SK-N-SH (cell line): Measurements from ENCODE around the gene AGO4. TPM values are rescaled to one million over a fixed set of nuclear protein-coding genes. Genes with fewer than 3 reads are reported as not detected.

ENCODE experiments used
- CTCF ChIA-PET: fragments of 300-600, 350-600 bp; formaldehyde crosslinking; extraction: SDS; loops from one replicate; lab custom pipeline; 2021; lab: Yijun Ruan, JAX
- POLR2A ChIA-PET: fragments of 350-600 bp; sonication (Branson Sonifier 250); formaldehyde crosslinking; extraction: SDS; loops from one replicate; lab custom pipeline; 2020; ENCODE audit warnings: antibody characterized with exemption, inconsistent platforms; lab: Yijun Ruan, JAX
- DNase-seq: peaks from one replicate; pipeline ENCODE4 v3.0.0; 2012
- H2AFZ ChIP-seq: fragments of 200-600 bp; sonication (generic); 2 replicates; pipeline ENCODE4 v1.8.1; 2016; ENCODE audit warnings: antibody characterized with exemption, mild to moderate bottlenecking, low read depth
- H3F3A ChIP-seq: fragments of 200-600 bp; sonication (generic); replicated peaks from 2 replicates; pipeline ENCODE3; 2016; ENCODE audit warnings: antibody characterized with exemption, mild to moderate bottlenecking; ENCODE audit not compliant: insufficient read depth
- H3K27ac ChIP-seq, 2 experiments: fragments of 200-500 bp in 1 of 2; fragments of 200-600 bp in 1 of 2; sonication (Bioruptor generic) in 1 of 2; sonication (generic), shearing (Covaris generic) in 1 of 2; 2 replicates each; pipeline versions ENCODE4 v1.5.1 to v1.6.1; 2014 to 2016; ENCODE audit warnings: low read depth in 2 of 2, inconsistent platforms in 1 of 2, low read length in 1 of 2, mild to moderate bottlenecking in 1 of 2, mixed read lengths in 1 of 2
- H3K27me3 ChIP-seq: fragments of 200-600 bp; sonication (generic), shearing (Covaris generic); 2 replicates; pipeline ENCODE4 v1.6.1; 2016; ENCODE audit warnings: mixed run types; ENCODE audit not compliant: insufficient read depth
- H3K36me3 ChIP-seq, 2 experiments: fragments of 200-500 bp in 1 of 2; fragments of 200-600 bp in 1 of 2; sonication (Bioruptor generic) in 1 of 2; sonication (generic) in 1 of 2; replicated peaks in 1 of 2; 2 replicates each; pipeline versions ENCODE3 to v1.5.1; 2014 to 2016; ENCODE audit warnings: low read length in 1 of 2, mild to moderate bottlenecking in 1 of 2; ENCODE audit not compliant: insufficient read depth in 2 of 2, control insufficient read depth in 1 of 2
- H3K4me1 ChIP-seq, 2 experiments: fragments of 200-500 bp in 1 of 2; fragments of 200-600 bp in 1 of 2; sonication (Bioruptor generic) in 1 of 2; sonication (generic), shearing (Covaris generic) in 1 of 2; 2 replicates each; pipeline versions ENCODE4 v1.5.1 to v1.6.1; 2014 to 2016; ENCODE audit warnings: low read depth in 1 of 2, low read length in 1 of 2, mixed run types in 1 of 2; ENCODE audit not compliant: insufficient read depth in 2 of 2, control insufficient read depth in 1 of 2
- H3K4me2 ChIP-seq: fragments of 200-600 bp; sonication (generic), shearing (Covaris generic); 2 replicates; pipeline ENCODE4 v1.6.1; 2017; ENCODE audit warnings: mixed run types
- H3K4me3 ChIP-seq, 2 experiments: fragments of 200-500 bp in 1 of 2; fragments of 200-600 bp in 1 of 2; sonication (Bioruptor generic) in 1 of 2; sonication (generic), shearing (Covaris generic) in 1 of 2; 2 replicates each; pipeline versions ENCODE4 v1.5.1 to v1.8.1; 2014 to 2016; ENCODE audit warnings: low read depth in 2 of 2, inconsistent platforms in 1 of 2, low read length in 1 of 2, mild to moderate bottlenecking in 1 of 2, mixed read lengths in 1 of 2, moderate library complexity in 1 of 2
- H3K79me2 ChIP-seq: fragments of 200-600 bp; sonication (generic); 2 replicates; pipeline ENCODE4 v1.8.1; 2017; ENCODE audit warnings: mild to moderate bottlenecking; ENCODE audit not compliant: insufficient read depth
- H3K9ac ChIP-seq: fragments of 200-600 bp; sonication (generic); 2 replicates; pipeline ENCODE4 v1.6.1; 2017; ENCODE audit warnings: mixed run types
- H3K9me2 ChIP-seq: fragments of 200-600 bp; sonication (generic); 2 replicates; pipeline ENCODE4 v1.6.1; 2017; ENCODE audit warnings: mixed run types
- H3K9me3 ChIP-seq: fragments of 200-600 bp; sonication (generic); 2 replicates; pipeline ENCODE4 v1.6.1; 2017; ENCODE audit warnings: mixed run types, mild to moderate bottlenecking, moderate library complexity
- H4K20me1 ChIP-seq: fragments of 200-600 bp; sonication (generic); 2 replicates; pipeline ENCODE4 v1.6.1; 2017; ENCODE audit warnings: mild to moderate bottlenecking, mixed run types; ENCODE audit not compliant: insufficient read depth
- CHD2 ChIP-seq: fragments of 150-350 bp; IDR thresholded peaks from 2 replicates; pipeline ENCODE4 v1.6.1; 2018; ENCODE audit warnings: low read length; ENCODE audit not compliant: partially characterized antibody
- ELF1 ChIP-seq: IDR thresholded peaks from 2 replicates; pipeline ENCODE4 v1.4.0; 2012
- EP300 ChIP-seq, 2 experiments: IDR thresholded peaks; 2 replicates each; pipeline versions ENCODE4 v1.4.0 to v1.6.1; 2012; ENCODE audit warnings: borderline replicate concordance in 1 of 2, low read depth in 1 of 2, low read length in 1 of 2
- FOSL2 ChIP-seq: IDR thresholded peaks from 2 replicates; pipeline ENCODE4 v1.4.0; 2012; ENCODE audit warnings: low read depth, mild to moderate bottlenecking, moderate library complexity, borderline replicate concordance
- FOXM1 ChIP-seq: IDR thresholded peaks from 2 replicates; pipeline ENCODE4 v1.4.0; 2012; ENCODE audit warnings: low read depth, mild to moderate bottlenecking
- MXI1 ChIP-seq: IDR thresholded peaks from 2 replicates; pipeline ENCODE4 v1.6.1; 2012; ENCODE audit warnings: mild to moderate bottlenecking, low read depth, low read length, improper control_type of control experiment
- POLR2AphosphoS5 ChIP-seq: IDR thresholded peaks from 2 replicates; pipeline ENCODE4 v1.6.1; 2012; ENCODE audit warnings: low read depth, low read length
- RAD21 ChIP-seq: IDR thresholded peaks from 2 replicates; pipeline ENCODE4 v1.6.1; 2012; ENCODE audit warnings: mild to moderate bottlenecking, low read length
- RXRA ChIP-seq: IDR thresholded peaks from 2 replicates; pipeline ENCODE4 v1.4.0; 2012; ENCODE audit warnings: low read depth, mild to moderate bottlenecking, borderline replicate concordance
- TEAD4 ChIP-seq: IDR thresholded peaks from 2 replicates; pipeline ENCODE4 v1.4.0; 2012; ENCODE audit warnings: mild to moderate bottlenecking, borderline replicate concordance; ENCODE audit not compliant: insufficient read depth
- WGBS: methylation state at CpG from one replicate; pipeline ENCODE4 v1.1.6; 2017; ENCODE audit warnings: low lambda C conversion rate; 5-methylcytosine and 5-hydroxymethylcytosine counted together
- polyA plus RNA-seq, 3 experiments: library from polyadenylated mRNA; depleted of rRNA; stranded (reverse); fragments of >200 nt; gene quantifications; 2 replicates each; pipeline ENCODE4 v1.2.3, GENCODE V29; 2012
- TF ChIP-seq, protein P1 (sequence below): fragments of 200-600 bp; sonication (generic); IDR thresholded peaks from 2 replicates; pipeline ENCODE4 v1.6.1; 2017; ENCODE audit warnings: antibody characterized with exemption, mild to moderate bottlenecking, moderate library complexity
- TF ChIP-seq, protein P2 (sequence below): IDR thresholded peaks from 2 replicates; pipeline ENCODE4 v1.4.0; 2012; ENCODE audit warnings: low read depth, borderline replicate concordance
- TF ChIP-seq, protein P3 (sequence below): IDR thresholded peaks from 2 replicates; pipeline ENCODE4 v1.4.0; 2012; ENCODE audit warnings: low read depth
- TF ChIP-seq, protein P4 (sequence below): IDR thresholded peaks from 2 replicates; pipeline ENCODE4 v1.4.0; 2012; ENCODE audit warnings: low read depth, borderline replicate concordance
- TF ChIP-seq, protein P5 (sequence below): fragments of 150-350 bp; IDR thresholded peaks from 2 replicates; pipeline ENCODE4 v1.6.1; 2017; ENCODE audit warnings: antibody characterized with exemption, low read length, low read depth, borderline replicate concordance

AGO4 gene
- polyA plus RNA-seq, 1 of the 3 experiments (the other 2 are of a cell fraction): 4.8 TPM

DNA sequence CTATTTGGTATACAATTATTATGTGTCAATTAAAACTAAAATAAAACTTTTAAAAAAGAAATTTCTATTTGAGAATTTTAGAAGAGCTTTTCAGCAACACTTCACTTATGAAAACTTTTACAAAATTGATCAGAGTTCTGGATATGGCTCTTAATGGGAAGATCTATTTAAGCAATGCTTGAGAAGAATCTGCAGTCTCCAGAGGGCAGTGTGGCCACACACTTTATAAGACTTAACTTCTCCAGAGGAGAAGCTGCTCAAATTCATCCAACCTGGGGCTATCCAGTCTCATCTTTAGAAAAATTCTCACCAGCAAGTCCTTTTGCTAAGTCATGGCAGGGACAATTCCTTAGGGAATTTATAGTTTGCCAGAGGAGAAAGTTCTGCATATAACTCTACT lies 50.0 kb downstream of the AGO4 start:
- CTCF ChIA-PET: interaction anchor here (1.0 to 3.6 kb wide), 5 partner anchors 9 to 277 kb away, joined by 3 to 22 read pairs (median 5); partner anchors contain the start of gene AGO1
- H3K9me2 ChIP-seq: no peaks in the 10 kb centered on the region
- POLR2A ChIA-PET: no interaction called here

DNA sequence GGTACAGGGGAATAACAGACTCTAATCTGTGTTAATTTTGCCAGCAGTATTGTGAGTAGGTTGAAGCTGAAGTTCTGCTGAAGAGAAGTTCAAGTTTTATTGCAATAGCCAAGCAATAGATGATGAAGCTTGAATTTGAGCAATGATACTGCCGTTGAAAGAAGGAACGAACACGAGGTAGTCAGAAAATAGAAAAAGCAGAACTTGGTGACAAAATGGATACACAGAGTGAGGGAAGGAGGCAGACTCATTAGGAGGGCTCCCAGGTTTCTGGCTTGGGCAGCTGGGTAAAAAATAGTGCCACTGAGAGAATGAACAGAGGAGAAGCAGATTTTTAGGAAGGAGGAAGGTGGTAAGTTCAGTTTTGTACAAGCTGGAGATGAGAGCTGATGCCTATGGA lies 52.9 kb downstream of the AGO4 start:
- Histone ChIP-seq H3K79me2 (no peaks in the 10 kb centered on the region), H3K36me3 (peaks cover 5 to 10% of the 10 kb centered on the region in 2 experiments), H3K9me3 (no peaks in the 10 kb centered on the region), H3K4me2 (no peak overlapping the region), H3K4me1 (peaks cover 0 to 5% of the 10 kb centered on the region in 2 experiments; a peak in 1 of 4 replicates), H3K9ac (no peak overlapping the region), H3F3A (peaks cover 4% of the 10 kb centered on the region), H3K9me2 (no peaks in the 10 kb centered on the region), H3K27me3 (no peaks in the 10 kb centered on the region), H2AFZ (no peak overlapping the region), H4K20me1 (no peaks in the 10 kb centered on the region), H3K27ac (no peak overlapping the region), H3K4me3 (no peak overlapping the region)
- WGBS: 84% methylated on average over 3 of the region's 3 CpGs
- ChIA-PET CTCF (interaction anchor here (1.2 to 4.9 kb wide), 2 partner anchors 22 to 296 kb away, joined by 3 to 26 read pairs; partner anchors contain the start of gene AGO1), POLR2A (no interaction called here)
- TF ChIP-seq ELF1 (no peak), POLR2AphosphoS5 (no peak), CHD2 (no peak), FOXM1 (no peak), RXRA (no peak)
- TF ChIP-seq, protein P1, sequence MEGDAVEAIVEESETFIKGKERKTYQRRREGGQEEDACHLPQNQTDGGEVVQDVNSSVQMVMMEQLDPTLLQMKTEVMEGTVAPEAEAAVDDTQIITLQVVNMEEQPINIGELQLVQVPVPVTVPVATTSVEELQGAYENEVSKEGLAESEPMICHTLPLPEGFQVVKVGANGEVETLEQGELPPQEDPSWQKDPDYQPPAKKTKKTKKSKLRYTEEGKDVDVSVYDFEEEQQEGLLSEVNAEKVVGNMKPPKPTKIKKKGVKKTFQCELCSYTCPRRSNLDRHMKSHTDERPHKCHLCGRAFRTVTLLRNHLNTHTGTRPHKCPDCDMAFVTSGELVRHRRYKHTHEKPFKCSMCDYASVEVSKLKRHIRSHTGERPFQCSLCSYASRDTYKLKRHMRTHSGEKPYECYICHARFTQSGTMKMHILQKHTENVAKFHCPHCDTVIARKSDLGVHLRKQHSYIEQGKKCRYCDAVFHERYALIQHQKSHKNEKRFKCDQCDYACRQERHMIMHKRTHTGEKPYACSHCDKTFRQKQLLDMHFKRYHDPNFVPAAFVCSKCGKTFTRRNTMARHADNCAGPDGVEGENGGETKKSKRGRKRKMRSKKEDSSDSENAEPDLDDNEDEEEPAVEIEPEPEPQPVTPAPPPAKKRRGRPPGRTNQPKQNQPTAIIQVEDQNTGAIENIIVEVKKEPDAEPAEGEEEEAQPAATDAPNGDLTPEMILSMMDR: no peak
- TF ChIP-seq, protein P2, sequence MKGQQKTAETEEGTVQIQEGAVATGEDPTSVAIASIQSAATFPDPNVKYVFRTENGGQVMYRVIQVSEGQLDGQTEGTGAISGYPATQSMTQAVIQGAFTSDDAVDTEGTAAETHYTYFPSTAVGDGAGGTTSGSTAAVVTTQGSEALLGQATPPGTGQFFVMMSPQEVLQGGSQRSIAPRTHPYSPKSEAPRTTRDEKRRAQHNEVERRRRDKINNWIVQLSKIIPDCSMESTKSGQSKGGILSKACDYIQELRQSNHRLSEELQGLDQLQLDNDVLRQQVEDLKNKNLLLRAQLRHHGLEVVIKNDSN: no peak
- TF ChIP-seq, protein P3, sequence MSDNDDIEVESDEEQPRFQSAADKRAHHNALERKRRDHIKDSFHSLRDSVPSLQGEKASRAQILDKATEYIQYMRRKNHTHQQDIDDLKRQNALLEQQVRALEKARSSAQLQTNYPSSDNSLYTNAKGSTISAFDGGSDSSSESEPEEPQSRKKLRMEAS: no peak
- TF ChIP-seq, protein P4, sequence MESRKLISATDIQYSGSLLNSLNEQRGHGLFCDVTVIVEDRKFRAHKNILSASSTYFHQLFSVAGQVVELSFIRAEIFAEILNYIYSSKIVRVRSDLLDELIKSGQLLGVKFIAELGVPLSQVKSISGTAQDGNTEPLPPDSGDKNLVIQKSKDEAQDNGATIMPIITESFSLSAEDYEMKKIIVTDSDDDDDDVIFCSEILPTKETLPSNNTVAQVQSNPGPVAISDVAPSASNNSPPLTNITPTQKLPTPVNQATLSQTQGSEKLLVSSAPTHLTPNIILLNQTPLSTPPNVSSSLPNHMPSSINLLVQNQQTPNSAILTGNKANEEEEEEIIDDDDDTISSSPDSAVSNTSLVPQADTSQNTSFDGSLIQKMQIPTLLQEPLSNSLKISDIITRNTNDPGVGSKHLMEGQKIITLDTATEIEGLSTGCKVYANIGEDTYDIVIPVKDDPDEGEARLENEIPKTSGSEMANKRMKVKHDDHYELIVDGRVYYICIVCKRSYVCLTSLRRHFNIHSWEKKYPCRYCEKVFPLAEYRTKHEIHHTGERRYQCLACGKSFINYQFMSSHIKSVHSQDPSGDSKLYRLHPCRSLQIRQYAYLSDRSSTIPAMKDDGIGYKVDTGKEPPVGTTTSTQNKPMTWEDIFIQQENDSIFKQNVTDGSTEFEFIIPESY: no peak
- TF ChIP-seq, protein P5, sequence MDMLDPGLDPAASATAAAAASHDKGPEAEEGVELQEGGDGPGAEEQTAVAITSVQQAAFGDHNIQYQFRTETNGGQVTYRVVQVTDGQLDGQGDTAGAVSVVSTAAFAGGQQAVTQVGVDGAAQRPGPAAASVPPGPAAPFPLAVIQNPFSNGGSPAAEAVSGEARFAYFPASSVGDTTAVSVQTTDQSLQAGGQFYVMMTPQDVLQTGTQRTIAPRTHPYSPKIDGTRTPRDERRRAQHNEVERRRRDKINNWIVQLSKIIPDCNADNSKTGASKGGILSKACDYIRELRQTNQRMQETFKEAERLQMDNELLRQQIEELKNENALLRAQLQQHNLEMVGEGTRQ: no peak
- DNase-seq: no peak

More for the DNA sequence above, 50.0 kb downstream of the AGO4 start:
- Histone ChIP-seq H3K4me2 (no peak overlapping the region), H3K9me3 (no peaks in the 10 kb centered on the region), H4K20me1 (no peaks in the 10 kb centered on the region), H3K79me2 (no peaks in the 10 kb centered on the region), H3K9ac (no peak overlapping the region), H3F3A (peaks cover 4% of the 10 kb centered on the region), H3K4me3 (no peak overlapping the region), H2AFZ (no peak overlapping the region), H3K4me1 (peaks cover 0 to 11% of the 10 kb centered on the region in 2 experiments; a peak in 2 of 4 replicates), H3K27me3 (no peaks in the 10 kb centered on the region), H3K27ac (no peak overlapping the region), H3K36me3 (peaks cover 26 to 29% of the 10 kb centered on the region in 2 experiments)
- TF ChIP-seq EP300 (IDR thresholded peaks at IDR 0.05; ENCODE audit: borderline replicate concordance in 1 of 2, low read depth in 1 of 2, low read length in 1 of 2) (no peak), MXI1 (no peak), TEAD4 (no peak), FOSL2 (no peak), RAD21 (peak; percentile 54)
- TF ChIP-seq, protein P1: peak; percentile 32; the same call in 1 of the 2 replicates
- DNase-seq: no peak
